DOHH2 (cell line): Measurements from ENCODE around the gene RNF123.
"Not testable (repeated sequence)": the region's sequence is repeated elsewhere in the genome, so short reads cannot be mapped to it uniquely, and the experiment has no call there.

ENCODE experiments used
- H3F3A ChIP-seq: fragments of 200-600 bp; sonication (generic), shearing (Covaris generic); 2 replicates; pipeline ENCODE4 v1.6.0; 2016; ENCODE audit warnings: antibody characterized with exemption, mild to moderate bottlenecking; ENCODE audit not compliant: control insufficient read depth, insufficient read depth
- H3K27ac ChIP-seq: fragments of 200-600 bp; sonication (generic); 2 replicates; pipeline ENCODE4 v1.5.1; 2014; ENCODE audit warnings: low read depth, mild to moderate bottlenecking, low read length, moderate library complexity
- H3K27me3 ChIP-seq: fragments of 200-600 bp; sonication (generic); 2 replicates; pipeline ENCODE4 v1.6.1; 2014; ENCODE audit warnings: mild to moderate bottlenecking, low read length, mixed read lengths; ENCODE audit not compliant: control insufficient read depth
- H3K36me3 ChIP-seq: fragments of 200-600 bp; sonication (generic); 2 replicates; pipeline ENCODE4 v1.6.1; 2014; ENCODE audit warnings: mild to moderate bottlenecking, low read length, moderate library complexity, mixed read lengths; ENCODE audit not compliant: control insufficient read depth
- H3K4me1 ChIP-seq: fragments of 200-600 bp; sonication (generic); 2 replicates; pipeline ENCODE4 v1.6.1; 2014; ENCODE audit warnings: mild to moderate bottlenecking, low read length, mixed read lengths; ENCODE audit not compliant: control insufficient read depth
- H3K4me2 ChIP-seq: fragments of 200-600 bp; sonication (generic); 2 replicates; pipeline ENCODE4 v1.6.0; 2014; ENCODE audit warnings: mild to moderate bottlenecking, low read length, moderate library complexity
- H3K4me3 ChIP-seq: fragments of 200-600 bp; sonication (generic); 2 replicates; pipeline ENCODE4 v1.5.1; 2014; ENCODE audit warnings: mild to moderate bottlenecking, low read length, mixed read lengths
- H3K79me2 ChIP-seq: fragments of 200-600 bp; sonication (generic); 2 replicates; pipeline ENCODE4 v1.6.1; 2014; ENCODE audit warnings: mild to moderate bottlenecking, low read length, mixed read lengths; ENCODE audit not compliant: control insufficient read depth
- H3K9me2 ChIP-seq: fragments of 200-600 bp; sonication (generic); replicated peaks from 2 replicates; pipeline ENCODE4 v1.6.1; 2014; ENCODE audit warnings: mild to moderate bottlenecking, low read length, mixed read lengths; ENCODE audit not compliant: control insufficient read depth
- H3K9me3 ChIP-seq: fragments of 200-600 bp; sonication (generic); 2 replicates; pipeline ENCODE4 v1.6.1; 2014; ENCODE audit warnings: antibody characterized with exemption, low read length, mixed read lengths; ENCODE audit not compliant: control insufficient read depth, insufficient read depth
- H4K20me1 ChIP-seq: fragments of 200-600 bp; sonication (generic); 2 replicates; pipeline ENCODE4 v1.6.0; 2014; ENCODE audit warnings: low read depth, mild to moderate bottlenecking, antibody characterized with exemption, low read length, moderate library complexity; ENCODE audit not compliant: control insufficient read depth, insufficient read depth

The RNF123 gene

DNA sequence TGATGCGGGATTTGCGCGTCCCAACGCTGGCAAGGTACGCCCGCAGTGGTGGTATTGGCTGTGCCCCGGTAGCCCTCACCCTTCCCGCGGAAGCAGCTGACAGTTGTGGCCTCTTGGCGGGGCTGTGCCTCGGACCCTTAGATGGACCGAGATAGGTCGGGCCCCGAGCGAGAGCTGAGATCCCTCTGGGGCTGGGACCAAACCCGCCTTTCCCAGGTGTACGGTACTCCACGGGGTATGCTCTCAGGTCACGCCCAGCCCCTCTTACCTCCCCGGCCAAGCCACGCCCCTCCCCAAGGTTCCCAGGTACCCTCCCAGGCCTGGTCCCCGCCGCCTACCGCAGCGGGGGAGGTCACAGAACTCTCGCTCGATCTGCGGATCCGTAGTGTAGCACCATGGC lies 3.0 kb upstream of the RNF123 start:
- H3K4me2 ChIP-seq, H3K9me2 ChIP-seq, H3K27ac ChIP-seq, H3F3A ChIP-seq, H3K27me3 ChIP-seq, H4K20me1 ChIP-seq, H3K4me3 ChIP-seq, H3K9me3 ChIP-seq: not testable (repeated sequence)
- Histone ChIP-seq H3K79me2 (peaks cover 20% of the 10 kb centered on the region), H3K4me1 (peaks cover 17% of the 10 kb centered on the region), H3K36me3 (peaks cover 28% of the 10 kb centered on the region)

DNA sequence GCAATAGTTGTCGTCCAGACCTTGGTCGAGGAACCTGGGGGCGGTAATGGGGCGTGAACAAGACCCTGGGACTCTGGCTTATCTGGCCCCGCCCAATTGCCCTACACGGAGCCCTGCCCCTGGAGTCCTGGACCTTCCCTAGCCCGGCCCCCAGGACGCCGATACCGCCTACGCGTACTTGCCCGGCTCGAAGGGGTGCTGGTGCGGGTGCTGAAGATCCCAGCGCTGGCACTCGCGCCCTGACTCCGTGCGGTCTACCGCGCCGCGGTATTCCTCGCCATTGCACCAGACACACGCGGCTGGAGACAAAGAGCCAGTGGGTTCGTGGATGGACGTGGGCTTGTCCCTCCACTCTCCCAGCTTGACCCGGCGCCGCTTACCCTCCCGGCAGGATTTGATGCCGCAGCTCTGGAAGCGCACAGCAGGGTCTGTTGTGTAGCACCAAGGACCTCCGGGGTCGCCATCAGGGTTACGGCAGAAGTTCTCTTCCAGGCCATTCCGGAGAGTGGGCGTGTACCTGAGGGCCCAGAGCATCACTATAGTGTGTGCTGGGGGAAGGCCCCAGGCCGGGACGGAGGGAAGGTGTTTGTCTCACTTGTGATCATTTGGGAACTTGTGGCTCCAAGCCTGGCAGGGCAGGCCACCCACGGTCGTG lies 2.5 kb upstream of the RNF123 start:
- not testable (repeated sequence) for H3K9me2 ChIP-seq, H3F3A ChIP-seq, H3K27me3 ChIP-seq, H3K4me3 ChIP-seq, H3K4me2 ChIP-seq, H4K20me1 ChIP-seq, H3K27ac ChIP-seq, H3K9me3 ChIP-seq
- H3K79me2 ChIP-seq: peaks cover 23% of the 10 kb centered on the region
- peaks cover 23% of the 10 kb centered on the region for H3K36me3 ChIP-seq
- peaks cover 17% of the 10 kb centered on the region for H3K4me1 ChIP-seq

DNA sequence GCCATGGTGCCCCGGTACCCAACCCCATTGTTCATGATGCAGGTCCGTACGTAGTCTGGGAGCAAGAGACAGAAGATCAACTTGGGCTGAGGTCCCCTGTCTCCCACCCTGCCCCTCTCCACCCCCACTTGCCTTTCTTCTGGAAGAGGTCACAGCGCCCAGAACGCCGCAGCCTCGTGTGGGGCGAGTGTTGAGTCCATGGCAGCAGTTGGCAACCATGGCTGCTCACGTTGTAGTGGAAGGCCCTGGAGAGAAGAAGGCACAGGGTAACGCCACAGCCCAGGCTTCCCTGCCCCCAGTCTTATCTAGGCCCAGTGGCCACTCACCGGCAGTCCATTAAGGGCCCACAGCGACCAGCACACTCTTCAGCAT lies 1.9 kb upstream of the RNF123 start:
- H3K9me3 ChIP-seq, H4K20me1 ChIP-seq, H3K27ac ChIP-seq, H3K27me3 ChIP-seq, H3K9me2 ChIP-seq, H3K4me3 ChIP-seq, H3K4me2 ChIP-seq, H3F3A ChIP-seq: not testable (repeated sequence)
- H3K4me1 ChIP-seq: peaks cover 17% of the 10 kb centered on the region
- peaks cover 23% of the 10 kb centered on the region for H3K79me2 ChIP-seq
- peaks cover 17% of the 10 kb centered on the region for H3K36me3 ChIP-seq

DNA sequence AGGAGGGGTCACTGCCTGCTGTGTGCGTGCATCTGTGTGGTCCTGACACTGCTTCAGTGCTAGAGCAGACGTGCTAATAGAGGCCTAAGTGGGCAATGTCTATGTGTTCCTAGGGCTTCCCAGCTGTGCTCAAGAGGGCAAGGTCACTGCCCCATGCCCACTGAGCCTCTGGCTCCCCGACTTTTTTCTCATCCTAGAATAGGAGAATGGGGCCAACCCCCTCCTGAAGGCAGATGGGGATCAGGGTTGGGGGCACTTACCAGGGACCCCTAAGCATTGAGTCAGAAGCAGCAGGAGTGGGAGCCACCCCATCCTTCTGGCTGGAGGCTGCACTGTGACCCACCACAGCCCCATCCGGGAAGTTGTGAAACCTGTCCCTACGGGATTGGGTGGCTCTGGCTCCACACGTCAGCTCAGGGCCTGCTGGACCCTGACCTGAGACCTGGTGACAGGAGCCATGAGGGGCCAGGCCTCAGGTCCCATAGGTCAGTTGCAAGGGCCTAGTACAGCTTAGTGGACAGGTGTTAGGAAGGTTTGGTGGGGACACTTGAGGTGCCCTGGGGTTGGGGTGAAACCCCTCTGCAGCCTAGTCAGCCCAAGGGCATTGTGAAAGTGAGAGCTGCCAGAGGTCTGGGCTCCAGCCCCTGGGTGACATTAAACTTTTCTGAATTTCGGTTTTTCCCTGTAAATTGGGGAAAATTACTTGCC lies 865 bp upstream of the RNF123 start:
- Histone ChIP-seq H3K4me2 (peak overlapping the region; percentile 88), H3K4me1 (peaks cover 17% of the 10 kb centered on the region), H3K79me2 (peaks cover 23% of the 10 kb centered on the region), H3K27ac (peak overlapping the region; percentile 32; the same call in 1 of the 2 replicates), H3K4me3 (peak overlapping the region; percentile 95)
- H3K36me3 ChIP-seq, H3K9me3 ChIP-seq, H3K9me2 ChIP-seq, H4K20me1 ChIP-seq, H3F3A ChIP-seq, H3K27me3 ChIP-seq: not testable (repeated sequence)

DNA sequence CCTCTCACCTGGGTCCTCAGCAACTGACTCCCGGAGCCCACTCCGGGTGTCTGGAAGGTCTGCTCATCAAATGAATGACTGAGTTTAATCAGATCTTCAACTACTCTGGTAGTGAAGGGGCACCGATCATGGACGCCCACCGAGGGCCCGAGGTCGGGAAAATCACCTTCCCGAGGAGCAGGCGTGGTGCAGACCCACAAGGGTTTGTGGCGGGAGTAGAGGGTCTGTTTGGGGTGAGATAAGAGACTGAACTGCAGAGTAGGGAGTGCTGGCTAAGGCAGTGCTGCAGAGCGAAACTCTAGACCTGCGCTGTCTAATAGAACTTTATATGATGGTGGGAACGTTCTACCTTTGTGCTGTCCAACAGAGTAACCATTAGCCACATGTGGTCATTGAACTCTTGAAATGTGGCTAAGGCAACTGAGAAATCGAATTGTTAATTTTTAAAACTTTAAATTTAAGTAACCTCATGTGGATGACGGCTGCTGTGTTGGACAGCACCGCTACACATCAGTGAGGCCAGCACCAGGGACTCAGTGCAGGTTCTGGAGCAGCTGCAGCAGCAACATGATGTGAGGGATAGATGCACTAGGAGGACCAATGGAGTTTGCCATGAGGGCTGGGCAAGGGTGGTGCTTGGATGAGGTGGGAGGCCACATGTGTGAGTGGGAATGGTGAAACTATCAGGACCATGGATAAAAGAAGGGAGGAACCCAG lies 709 bp downstream of the RNF123 start:
- H3K27ac ChIP-seq: 0 out of 2 replicates have a peak overlapping the region, but pooled peaks have one; percentile 34
- H3K4me3 ChIP-seq: peak overlapping the region; percentile 95
- not testable (repeated sequence) for H4K20me1 ChIP-seq, H3K27me3 ChIP-seq, H3K9me2 ChIP-seq, H3F3A ChIP-seq, H3K36me3 ChIP-seq, H3K9me3 ChIP-seq
- peaks cover 17% of the 10 kb centered on the region for H3K4me1 ChIP-seq
- peak overlapping the region; percentile 88 for H3K4me2 ChIP-seq
- H3K79me2 ChIP-seq: peaks cover 26% of the 10 kb centered on the region

DNA sequence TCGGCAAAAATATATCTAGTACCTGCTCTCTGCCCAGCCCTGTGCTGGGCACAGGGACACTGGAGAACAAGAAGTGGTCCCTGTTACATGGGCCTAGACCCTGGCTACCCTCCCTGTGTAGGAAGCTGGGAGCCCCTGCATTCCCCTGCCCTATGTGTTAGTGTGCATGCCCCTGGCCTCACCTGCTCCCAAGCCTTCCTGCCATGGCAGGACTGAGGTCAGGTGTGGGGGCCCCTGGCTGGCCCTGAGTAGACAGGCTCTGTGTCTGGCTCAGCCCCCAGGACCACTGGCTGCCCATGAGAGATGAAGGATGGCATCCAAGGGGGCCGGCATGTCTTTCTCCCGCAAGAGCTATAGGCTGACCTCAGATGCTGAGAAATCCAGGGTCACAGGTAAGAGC lies 1.5 kb downstream of the RNF123 start:
- H3K9me3 ChIP-seq, H3K27ac ChIP-seq, H3K27me3 ChIP-seq, H4K20me1 ChIP-seq, H3K36me3 ChIP-seq, H3F3A ChIP-seq, H3K9me2 ChIP-seq: not testable (repeated sequence)
- H3K4me2 ChIP-seq: peak overlapping the region; percentile 88
- H3K4me3 ChIP-seq: peak overlapping the region; percentile 95; the same call in 1 of the 2 replicates
- H3K79me2 ChIP-seq: peaks cover 26% of the 10 kb centered on the region
- peaks cover 17% of the 10 kb centered on the region for H3K4me1 ChIP-seq

DNA sequence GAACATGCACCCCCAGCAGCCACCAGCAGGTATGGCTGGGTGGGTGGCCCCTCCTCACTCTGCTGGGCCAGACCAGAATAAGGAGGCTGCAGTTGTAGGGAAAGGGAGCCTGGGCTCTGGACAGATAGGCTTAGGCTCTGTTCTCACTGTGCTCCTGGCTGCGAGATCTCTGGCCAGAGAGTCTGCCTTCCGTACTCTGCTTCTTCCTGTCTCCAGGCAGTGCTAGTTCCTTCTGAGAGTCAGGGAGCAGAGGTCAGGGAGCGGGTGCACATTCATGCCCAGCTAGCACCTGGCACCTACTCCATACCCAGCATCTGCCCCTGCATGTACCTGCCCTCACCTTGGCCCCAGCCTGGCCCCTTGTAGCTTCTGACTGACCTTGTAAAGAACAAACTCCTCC lies 2.1 kb downstream of the RNF123 start:
- peaks cover 17% of the 10 kb centered on the region for H3K4me1 ChIP-seq
- H3K27me3 ChIP-seq, H3K27ac ChIP-seq, H3K4me3 ChIP-seq, H3K9me3 ChIP-seq, H3K9me2 ChIP-seq, H3F3A ChIP-seq, H4K20me1 ChIP-seq, H3K4me2 ChIP-seq, H3K36me3 ChIP-seq: not testable (repeated sequence)
- H3K79me2 ChIP-seq: peaks cover 26% of the 10 kb centered on the region
